WTC11 (cell line): ENCODE measurements around the gene HMMR.

Source experiments
- CREB1 ChIP-seq: sonication (generic); formaldehyde crosslinking; IDR thresholded peaks from 2 replicates; pipeline ENCODE4 v1.8.0; 2023; ENCODE audit warnings: mild to moderate bottlenecking, missing genetic modification reagents
- ETV6 ChIP-seq: sonication (generic); formaldehyde crosslinking; IDR thresholded peaks from 2 replicates; pipeline ENCODE4 v1.8.1; 2022; ENCODE audit warnings: mild to moderate bottlenecking, missing genetic modification reagents
- NR3C1 ChIP-seq: sonication (generic); formaldehyde crosslinking; conservative IDR thresholded peaks from 2 replicates; pipeline ENCODE4 v1.8.1; 2023; ENCODE audit warnings: low read depth, mild to moderate bottlenecking, missing genetic modification reagents
- SOX15 ChIP-seq: fragments of 250-450 bp; sonication (Bioruptor Pico); IDR thresholded peaks from 2 replicates; pipeline ENCODE4 v1.9.0; 2021; ENCODE audit warnings: mild to moderate bottlenecking
- TF ChIP-seq, protein P1 (sequence below): fragments of 200-600 bp; IDR thresholded peaks from 2 replicates; pipeline ENCODE4 v1.8.0; 2022; ENCODE audit warnings: antibody characterized with exemption
- TF ChIP-seq, protein P2 (sequence below): sonication (generic); formaldehyde crosslinking; IDR thresholded peaks from 2 replicates; pipeline ENCODE4 v1.8.0; 2022; ENCODE audit warnings: mild to moderate bottlenecking, missing genetic modification reagents
- TF ChIP-seq, protein P3 (sequence below): sonication (generic); formaldehyde crosslinking; IDR thresholded peaks from 2 replicates; pipeline ENCODE4 v1.8.1; 2023; ENCODE audit warnings: mild to moderate bottlenecking, missing genetic modification reagents, moderate library complexity
- TF ChIP-seq, protein P4 (sequence below): sonication (generic); formaldehyde crosslinking; conservative IDR thresholded peaks from 2 replicates; pipeline ENCODE4 v1.8.1; 2022; ENCODE audit warnings: mild to moderate bottlenecking, missing genetic modification reagents
- TF ChIP-seq, protein P5 (sequence below): fragments of 250-450 bp; sonication (Bioruptor Pico); IDR thresholded peaks from 2 replicates; pipeline ENCODE4 v1.9.0; 2021; ENCODE audit warnings: mild to moderate bottlenecking

DNA sequence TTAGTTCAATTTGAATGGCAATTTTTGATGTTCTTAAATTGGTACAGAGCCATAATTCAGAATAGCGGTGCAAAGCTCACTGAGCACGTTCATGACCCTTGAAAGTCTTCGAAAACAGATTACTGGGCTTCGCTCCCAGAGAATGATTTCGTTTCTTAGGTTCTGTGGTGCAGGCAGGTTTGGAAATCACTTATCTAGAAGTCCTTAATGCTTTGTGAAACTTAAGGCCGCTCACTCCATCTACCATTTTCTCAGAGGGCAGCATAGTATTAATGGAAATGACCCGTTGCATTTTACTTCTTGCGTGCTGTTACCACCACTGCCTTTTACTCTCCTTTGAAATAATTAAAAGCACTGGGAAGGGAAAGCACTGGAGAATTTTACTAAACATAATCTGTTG, 42.1 kb downstream of the HMMR start:
- TF ChIP-seq, protein P1, sequence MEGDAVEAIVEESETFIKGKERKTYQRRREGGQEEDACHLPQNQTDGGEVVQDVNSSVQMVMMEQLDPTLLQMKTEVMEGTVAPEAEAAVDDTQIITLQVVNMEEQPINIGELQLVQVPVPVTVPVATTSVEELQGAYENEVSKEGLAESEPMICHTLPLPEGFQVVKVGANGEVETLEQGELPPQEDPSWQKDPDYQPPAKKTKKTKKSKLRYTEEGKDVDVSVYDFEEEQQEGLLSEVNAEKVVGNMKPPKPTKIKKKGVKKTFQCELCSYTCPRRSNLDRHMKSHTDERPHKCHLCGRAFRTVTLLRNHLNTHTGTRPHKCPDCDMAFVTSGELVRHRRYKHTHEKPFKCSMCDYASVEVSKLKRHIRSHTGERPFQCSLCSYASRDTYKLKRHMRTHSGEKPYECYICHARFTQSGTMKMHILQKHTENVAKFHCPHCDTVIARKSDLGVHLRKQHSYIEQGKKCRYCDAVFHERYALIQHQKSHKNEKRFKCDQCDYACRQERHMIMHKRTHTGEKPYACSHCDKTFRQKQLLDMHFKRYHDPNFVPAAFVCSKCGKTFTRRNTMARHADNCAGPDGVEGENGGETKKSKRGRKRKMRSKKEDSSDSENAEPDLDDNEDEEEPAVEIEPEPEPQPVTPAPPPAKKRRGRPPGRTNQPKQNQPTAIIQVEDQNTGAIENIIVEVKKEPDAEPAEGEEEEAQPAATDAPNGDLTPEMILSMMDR: no peak
- TF ChIP-seq, protein P2, sequence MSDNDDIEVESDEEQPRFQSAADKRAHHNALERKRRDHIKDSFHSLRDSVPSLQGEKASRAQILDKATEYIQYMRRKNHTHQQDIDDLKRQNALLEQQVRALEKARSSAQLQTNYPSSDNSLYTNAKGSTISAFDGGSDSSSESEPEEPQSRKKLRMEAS (CRISPR knock-in tag): no peak
- no peak for TF ChIP-seq ETV6
- no peak for TF ChIP-seq SOX15 (CRISPR knock-in tag)
- TF ChIP-seq, protein P3, sequence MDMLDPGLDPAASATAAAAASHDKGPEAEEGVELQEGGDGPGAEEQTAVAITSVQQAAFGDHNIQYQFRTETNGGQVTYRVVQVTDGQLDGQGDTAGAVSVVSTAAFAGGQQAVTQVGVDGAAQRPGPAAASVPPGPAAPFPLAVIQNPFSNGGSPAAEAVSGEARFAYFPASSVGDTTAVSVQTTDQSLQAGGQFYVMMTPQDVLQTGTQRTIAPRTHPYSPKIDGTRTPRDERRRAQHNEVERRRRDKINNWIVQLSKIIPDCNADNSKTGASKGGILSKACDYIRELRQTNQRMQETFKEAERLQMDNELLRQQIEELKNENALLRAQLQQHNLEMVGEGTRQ (CRISPR knock-in tag): no peak
- TF ChIP-seq, protein P4, sequence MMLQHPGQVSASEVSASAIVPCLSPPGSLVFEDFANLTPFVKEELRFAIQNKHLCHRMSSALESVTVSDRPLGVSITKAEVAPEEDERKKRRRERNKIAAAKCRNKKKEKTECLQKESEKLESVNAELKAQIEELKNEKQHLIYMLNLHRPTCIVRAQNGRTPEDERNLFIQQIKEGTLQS (CRISPR knock-in tag): no peak
- TF ChIP-seq CREB1: no peak
- no peak for TF ChIP-seq NR3C1 (CRISPR knock-in tag)
- TF ChIP-seq, protein P5, sequence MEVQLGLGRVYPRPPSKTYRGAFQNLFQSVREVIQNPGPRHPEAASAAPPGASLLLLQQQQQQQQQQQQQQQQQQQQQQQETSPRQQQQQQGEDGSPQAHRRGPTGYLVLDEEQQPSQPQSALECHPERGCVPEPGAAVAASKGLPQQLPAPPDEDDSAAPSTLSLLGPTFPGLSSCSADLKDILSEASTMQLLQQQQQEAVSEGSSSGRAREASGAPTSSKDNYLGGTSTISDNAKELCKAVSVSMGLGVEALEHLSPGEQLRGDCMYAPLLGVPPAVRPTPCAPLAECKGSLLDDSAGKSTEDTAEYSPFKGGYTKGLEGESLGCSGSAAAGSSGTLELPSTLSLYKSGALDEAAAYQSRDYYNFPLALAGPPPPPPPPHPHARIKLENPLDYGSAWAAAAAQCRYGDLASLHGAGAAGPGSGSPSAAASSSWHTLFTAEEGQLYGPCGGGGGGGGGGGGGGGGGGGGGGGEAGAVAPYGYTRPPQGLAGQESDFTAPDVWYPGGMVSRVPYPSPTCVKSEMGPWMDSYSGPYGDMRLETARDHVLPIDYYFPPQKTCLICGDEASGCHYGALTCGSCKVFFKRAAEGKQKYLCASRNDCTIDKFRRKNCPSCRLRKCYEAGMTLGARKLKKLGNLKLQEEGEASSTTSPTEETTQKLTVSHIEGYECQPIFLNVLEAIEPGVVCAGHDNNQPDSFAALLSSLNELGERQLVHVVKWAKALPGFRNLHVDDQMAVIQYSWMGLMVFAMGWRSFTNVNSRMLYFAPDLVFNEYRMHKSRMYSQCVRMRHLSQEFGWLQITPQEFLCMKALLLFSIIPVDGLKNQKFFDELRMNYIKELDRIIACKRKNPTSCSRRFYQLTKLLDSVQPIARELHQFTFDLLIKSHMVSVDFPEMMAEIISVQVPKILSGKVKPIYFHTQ (CRISPR knock-in tag): no peak
